H1 (cell line): ENCODE results near the gene HS3ST6. TPM values are rescaled to one million over a fixed set of nuclear protein-coding genes. Genes with fewer than 3 reads are reported as not detected.

Experiments
- CTCF ChIA-PET: fragments of 300-600 bp; sonication (Branson Sonifier 250); formaldehyde crosslinking; loops from one replicate; lab custom pipeline; 2021; ENCODE audit not compliant: partially characterized antibody; lab: Charles Lee
- POLR2A ChIA-PET: fragments of 300-600 bp; sonication (Branson Sonifier 250); formaldehyde crosslinking; loops from one replicate; lab custom pipeline; 2021; ENCODE audit warnings: inconsistent platforms; ENCODE audit not compliant: partially characterized antibody; lab: Charles Lee
- DNase-seq, 2 experiments: peaks; one replicate each; pipeline versions ENCODE4 v3.0.0 to v3.0.0-alpha.2; 2010 to 2022; ENCODE audit warnings: low spot score in 2 of 2, low read depth in 1 of 2, mixed read lengths in 1 of 2
- FAIRE-seq: peaks from 2 replicates; lab custom pipeline; 2011; peaks lifted over from hg19 to GRCh38; lab: Jason Lieb, UNC
- H2AFZ ChIP-seq: 2 replicates; pipeline ENCODE4 v1.8.1; 2012; ENCODE audit warnings: low read length, inconsistent platforms
- H2AK5ac ChIP-seq: 2 replicates; pipeline ENCODE4 v1.6.1; 2013; ENCODE audit warnings: low read depth, low read length
- H2BK120ac ChIP-seq: replicated peaks from 2 replicates; pipeline ENCODE3; 2013; ENCODE audit warnings: low read depth, low read length, inconsistent platforms
- H2BK12ac ChIP-seq: 2 replicates; pipeline ENCODE4 v1.6.1; 2013; ENCODE audit warnings: low read depth, low read length
- H2BK15ac ChIP-seq: 2 replicates; pipeline ENCODE4 v1.6.1; 2013; ENCODE audit warnings: low read length
- H2BK20ac ChIP-seq: 2 replicates; pipeline ENCODE4 v1.6.1; 2013; ENCODE audit warnings: low read length
- H2BK5ac ChIP-seq: 2 replicates; pipeline ENCODE4 v1.6.1; 2013; ENCODE audit warnings: low read depth, low read length
- H3K14ac ChIP-seq: 2 replicates; pipeline ENCODE4 v1.6.1; 2013; ENCODE audit warnings: inconsistent platforms; ENCODE audit not compliant: insufficient read length
- H3K18ac ChIP-seq: 2 replicates; pipeline ENCODE4 v1.6.1; 2013; ENCODE audit warnings: low read length; ENCODE audit errors: extremely low read depth
- H3K23ac ChIP-seq: 2 replicates; pipeline ENCODE4 v1.6.1; 2013; ENCODE audit warnings: inconsistent platforms; ENCODE audit not compliant: insufficient read length
- H3K23me2 ChIP-seq: 2 replicates; pipeline ENCODE4 v1.6.1; 2013; ENCODE audit warnings: low read depth, low read length
- H3K27ac ChIP-seq: 2 replicates; pipeline ENCODE4 v1.6.1; 2011; ENCODE audit warnings: low read depth, low read length, inconsistent platforms
- H3K27me3 ChIP-seq, 4 experiments: replicated peaks in 1 of 4; 1 replicate in 1 of 4; 2 replicates in 3 of 4; pipeline versions ENCODE4 v1.6.1 to v1.8.1; 2011 to 2013; ENCODE audit warnings: low read length in 3 of 4, mild to moderate bottlenecking in 3 of 4, inconsistent platforms in 2 of 4, mixed read lengths in 2 of 4, moderate library complexity in 1 of 4; ENCODE audit not compliant: control insufficient read depth in 3 of 4, insufficient read depth in 3 of 4; ENCODE audit errors: extremely low read depth in 1 of 4
- H3K36me3 ChIP-seq, 4 experiments: 2 replicates each; pipeline versions ENCODE4 v1.6.1 to v1.8.1; 2011 to 2013; ENCODE audit warnings: mild to moderate bottlenecking in 4 of 4, low read length in 3 of 4, moderate library complexity in 2 of 4, control low read depth in 1 of 4, inconsistent platforms in 1 of 4; ENCODE audit not compliant: insufficient read depth in 4 of 4, control insufficient read depth in 2 of 4
- H3K4ac ChIP-seq: replicated peaks from 2 replicates; pipeline ENCODE3; 2013; ENCODE audit warnings: low read length, low read depth, mixed read lengths, inconsistent platforms; ENCODE audit not compliant: insufficient read length
- H3K4me1 ChIP-seq, 4 experiments: replicated peaks in 1 of 4; 1 replicate in 1 of 4; 2 replicates in 3 of 4; pipeline versions ENCODE4 v1.6.1 to v1.8.1; 2011 to 2013; ENCODE audit warnings: low read length in 3 of 4, inconsistent platforms in 2 of 4, mixed read lengths in 1 of 4; ENCODE audit not compliant: insufficient read depth in 4 of 4, control insufficient read depth in 3 of 4
- H3K4me2 ChIP-seq, 2 experiments: 2 replicates each; pipeline versions ENCODE4 v1.6.1 to v1.8.1; 2011 to 2013; ENCODE audit warnings: low read depth in 2 of 2, low read length in 2 of 2, control low read depth in 1 of 2, inconsistent platforms in 1 of 2, mild to moderate bottlenecking in 1 of 2; ENCODE audit not compliant: insufficient read depth in 1 of 2
- H3K4me3 ChIP-seq, 4 experiments: fragments of 200-600, 300-600 bp in 1 of 4; sonication (generic), shearing (Covaris generic), sonication (Bioruptor Twin) in 1 of 4; 2 replicates each; pipeline versions ENCODE4 v1.5.1 to v1.8.1; 2011 to 2016; ENCODE audit warnings: low read length in 4 of 4, low read depth in 3 of 4, control low read depth in 2 of 4, inconsistent platforms in 2 of 4, mild to moderate bottlenecking in 2 of 4, mixed read lengths in 1 of 4, moderate library complexity in 1 of 4; ENCODE audit not compliant: insufficient read depth in 2 of 4; ENCODE audit errors: extremely low read depth in 1 of 4
- H3K56ac ChIP-seq: replicated peaks from 2 replicates; pipeline ENCODE3; 2013; ENCODE audit warnings: low read depth, mild to moderate bottlenecking, mixed read lengths, low read length, inconsistent platforms; ENCODE audit not compliant: insufficient read length
- H3K79me1 ChIP-seq: 2 replicates; pipeline ENCODE4 v1.6.1; 2013; ENCODE audit warnings: low read depth, low read length, control low read depth
- H3K79me2 ChIP-seq, 2 experiments: 2 replicates each; pipeline versions ENCODE4 v1.6.1 to v1.8.1; 2012 to 2013; ENCODE audit warnings: low read length in 2 of 2, mild to moderate bottlenecking in 2 of 2, inconsistent platforms in 1 of 2; ENCODE audit not compliant: insufficient read depth in 2 of 2, control insufficient read depth in 1 of 2
- H3K9ac ChIP-seq, 4 experiments: replicated peaks in 1 of 4; 1 replicate in 1 of 4; 2 replicates in 3 of 4; pipeline versions ENCODE4 v1.6.1 to v1.8.1; 2011 to 2013; ENCODE audit warnings: low read depth in 3 of 4, low read length in 3 of 4, control low read depth in 2 of 4, mild to moderate bottlenecking in 2 of 4, moderate library complexity in 2 of 4, inconsistent platforms in 1 of 4; ENCODE audit errors: extremely low read depth in 1 of 4
- H3K9me3 ChIP-seq, 2 experiments: 2 replicates each; pipeline versions ENCODE4 v1.6.1 to v1.8.1; 2012 to 2013; ENCODE audit warnings: mild to moderate bottlenecking in 2 of 2, moderate library complexity in 2 of 2, control low read depth in 1 of 2, inconsistent platforms in 1 of 2, low read depth in 1 of 2, low read length in 1 of 2, mixed read lengths in 1 of 2; ENCODE audit not compliant: insufficient read depth in 2 of 2
- H4K20me1 ChIP-seq, 2 experiments: replicated peaks in 1 of 2; 2 replicates each; pipeline versions ENCODE3 to v1.8.1; 2011 to 2013; ENCODE audit warnings: inconsistent platforms in 2 of 2, low read length in 2 of 2, mild to moderate bottlenecking in 1 of 2; ENCODE audit not compliant: insufficient read depth in 2 of 2, control insufficient read depth in 1 of 2
- H4K5ac ChIP-seq: 2 replicates; pipeline ENCODE4 v1.6.1; 2013; ENCODE audit warnings: low read length, low read depth, mixed read lengths, inconsistent platforms; ENCODE audit not compliant: insufficient read length
- H4K8ac ChIP-seq: 2 replicates; pipeline ENCODE4 v1.8.0; 2013; ENCODE audit warnings: mild to moderate bottlenecking, moderate library complexity, low read length, inconsistent platforms; ENCODE audit not compliant: insufficient read depth; ENCODE audit errors: extremely low read depth
- H4K91ac ChIP-seq: replicated peaks from 2 replicates; pipeline ENCODE3; 2013; ENCODE audit warnings: low read length, mixed read lengths, inconsistent platforms; ENCODE audit not compliant: insufficient read length
- FOSL1 ChIP-seq: IDR thresholded peaks from 2 replicates; pipeline ENCODE4 v1.6.1; 2011; ENCODE audit warnings: mild to moderate bottlenecking, low read depth, low read length, moderate library complexity; ENCODE audit not compliant: insufficient read depth
- HDAC2 ChIP-seq, 2 experiments: fragments of 300-600 bp in 1 of 2; sonication (generic) in 1 of 2; IDR thresholded peaks; 2 replicates each; pipeline ENCODE4 v1.6.1; 2011 to 2012; ENCODE audit warnings: low read depth in 2 of 2, low read length in 2 of 2, mild to moderate bottlenecking in 2 of 2, moderate library complexity in 2 of 2, borderline replicate concordance in 1 of 2, inconsistent platforms in 1 of 2
- RFX5 ChIP-seq: IDR thresholded peaks from 2 replicates; pipeline ENCODE4 v1.6.1; 2011; ENCODE audit warnings: low read depth, low read length, improper control_type of control experiment, borderline replicate concordance
- SIRT6 ChIP-seq: IDR thresholded peaks from one replicate; pipeline ENCODE4 v1.7.1; 2012; ENCODE audit warnings: low read length, inconsistent platforms
- TBP ChIP-seq: IDR thresholded peaks from 2 replicates; pipeline ENCODE4 v1.6.1; 2011; ENCODE audit warnings: low read depth, low read length, improper control_type of control experiment
- TCF12 ChIP-seq: IDR thresholded peaks from 2 replicates; pipeline ENCODE4 v1.6.1; 2011; ENCODE audit warnings: low read depth, mild to moderate bottlenecking, low read length
- WGBS, 2 experiments: shearing (Covaris generic) in 1 of 2; methylation state at CpG; one replicate each; pipeline versions ENCODE4 v1.1.6 to v1.1.7; 2013 to 2015; ENCODE audit warnings: low lambda C conversion rate in 2 of 2, mixed read lengths in 2 of 2, inconsistent platforms in 1 of 2, low coverage in 1 of 2, missing lambda C conversion rate in 1 of 2; ENCODE audit not compliant: insufficient replicate concordance in 2 of 2, insufficient coverage in 1 of 2, insufficient read length in 1 of 2; ENCODE audit errors: extremely low coverage in 1 of 2, missing lambda C conversion rate in 1 of 2; 5-methylcytosine and 5-hydroxymethylcytosine counted together
- polyA plus RNA-seq, 7 experiments: library from polyadenylated mRNA; depleted of rRNA in 3 of 7; stranded (reverse) in 5 of 7; unstranded in 2 of 7; fragments of >200 nt in 5 of 7; fragments of 200-250 nt in 2 of 7; gene quantifications; 1 replicate in 5 of 7; 2 replicates in 1 of 7; 4 replicates in 1 of 7; pipeline versions ENCODE4 v1.2.1 to v1.2.3, GENCODE V29; 2011 to 2013; ENCODE audit warnings: missing spikeins in 2 of 7, mixed read lengths in 2 of 7
- total RNA-seq: library from RNA; stranded (reverse); fragmentation: NEBNext Ultra II Directional; extraction: Animal tissue kit (Norgen Biotek cat#: 25700); gene quantifications from 2 replicates; pipeline ENCODE4 v1.2.1, GENCODE V29; 2021

The HS3ST6 gene
- total and polyA plus RNA-seq, 2 of the 8 experiments (the other 6 are each of a cell fraction or from before 2014, with no cell fraction given) = 0.36 to 0.39 TPM

- Histone ChIP-seq H3K4me3 (peak within 1 kb of the TSS; percentile 98 to 99 (median 98)), H4K5ac (no peak within 1 kb of the TSS), H2BK20ac (no peak within 1 kb of the TSS), H2BK15ac (no peak within 1 kb of the TSS), H2AK5ac (no peak within 1 kb of the TSS), H3K4me1 (peaks cover 0 to 16% (median 5%) of the 10 kb centered on the region in 4 experiments; a peak in 5 of 7 replicates), H3K14ac (no peak within 1 kb of the TSS), H3K9ac (peak within 1 kb of the TSS in 3 of 4 experiments; percentile 73 to 97 (median 90); a peak in 3 of 7 replicates), H3K27me3 (no peaks in the 10 kb centered on the region), H3K4ac (no peak within 1 kb of the TSS), H2AFZ (no peak within 1 kb of the TSS), H2BK120ac (no peak within 1 kb of the TSS), H2BK12ac (no peak within 1 kb of the TSS), H3K56ac (no peak within 1 kb of the TSS), H3K9me3 (no peaks in the 10 kb centered on the region), H3K79me2 (peaks cover 10 to 30% of the 10 kb centered on the region in 2 experiments), H3K18ac (no peak within 1 kb of the TSS), H3K27ac (no peak within 1 kb of the TSS), H2BK5ac (no peak within 1 kb of the TSS), H3K36me3 (peaks cover 17 to 28% (median 24%) of the 10 kb centered on the region in 4 experiments), H4K20me1 (peaks cover 12 to 15% of the 10 kb centered on the region in 2 experiments), H4K91ac (no peak within 1 kb of the TSS), H3K79me1 (peaks cover 13% of the 10 kb centered on the region), H3K23ac (no peak within 1 kb of the TSS), H4K8ac (peak within 1 kb of the TSS; percentile 20; the same call in 1 of the 2 replicates), H3K4me2 (peak within 1 kb of the TSS; percentile 86 to 98), H3K23me2 (peaks cover 18% of the 10 kb centered on the region)
- POLR2A ChIA-PET = interaction anchor here (0.7 to 19.8 kb wide), 18 partner anchors 8 to 818 kb away, joined by 3 to 736 read pairs (median 16); partner anchors contain the start of genes EME2, FAHD1, GFER and HAGH
- FAIRE-seq = no peak
- 92% methylated on average over 6 of the region's 6 CpGs; no CpG with 5 or more reads in 1 of the 2 experiments for WGBS, 2 experiments
- no peak for DNase-seq
- CTCF ChIA-PET = interaction anchor here (0.6 to 3.0 kb wide), 8 partner anchors 13 to 1899 kb away, joined by 3 to 9 read pairs (median 5); no protein-coding TSS in a partner anchor
- TF ChIP-seq HDAC2 (IDR thresholded peaks at IDR 0.05; ENCODE audit: borderline replicate concordance in 1 of 2, low read depth in 2 of 2, low read length in 2 of 2) (no peak), FOSL1 (no peak), SIRT6 (no peak), TBP (no peak), TCF12 (no peak), RFX5 (no peak)
These were observed 48.2 kb upstream of the HS3ST6 start, which contains the start of gene RNF151 for GRCh38 chr16:1966460-1966859. TSS of gene RNF151 (plus strand) at chr16:1966856. CDS start at chr16:1966882, 26 bp downstream.
